ENCODE results near the gene PYGB.

The PYGB gene

DNA sequence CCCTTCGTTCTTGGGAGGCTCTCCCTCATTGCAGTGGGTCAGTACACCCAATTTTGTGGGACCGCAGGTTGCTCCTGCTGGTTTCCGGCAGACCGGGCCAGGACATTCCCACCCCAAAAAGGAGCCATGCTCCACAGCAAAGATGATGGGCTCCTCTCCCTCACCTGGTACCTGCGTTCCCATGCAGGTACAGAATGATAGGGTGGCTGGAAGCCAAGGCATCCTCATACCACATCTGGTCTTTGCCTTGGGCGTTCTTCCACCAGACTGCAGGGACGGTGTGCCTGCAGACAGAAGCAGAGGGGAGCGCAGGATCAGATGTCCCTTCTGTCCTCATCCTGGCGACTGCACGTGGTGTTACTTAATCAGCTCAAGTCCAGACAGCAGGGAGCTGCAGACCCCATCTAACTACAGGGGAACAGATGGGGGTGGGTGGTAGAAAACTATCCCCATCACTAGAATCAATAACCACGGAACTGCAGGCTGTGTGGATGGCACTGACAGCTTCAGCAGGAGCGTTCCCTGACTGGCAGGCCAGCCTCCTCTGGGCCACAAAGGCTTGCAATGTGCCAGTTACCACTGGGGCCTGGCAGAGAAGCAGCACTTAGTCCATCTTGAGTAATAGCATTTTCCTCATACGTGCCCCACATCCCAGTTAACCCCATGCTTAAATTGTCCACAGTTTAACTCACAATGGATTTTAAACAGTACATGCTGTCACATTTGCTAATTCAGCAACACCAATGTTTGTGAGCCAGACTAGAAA lies 72.3 kb downstream of the PYGB start:
- TF ChIP-seq TCF12 (IDR thresholded peaks at IDR 0.05; ENCODE audit: low read depth) (no peak), TEAD4 (IDR thresholded peaks at IDR 0.05) (no peak), CREB1 (IDR thresholded peaks at IDR 0.05; ENCODE audit: low read depth) (no peak), TAF1 (IDR thresholded peaks at IDR 0.05; ENCODE audit: low read depth) (no peak)
- TF ChIP-seq, protein P1, sequence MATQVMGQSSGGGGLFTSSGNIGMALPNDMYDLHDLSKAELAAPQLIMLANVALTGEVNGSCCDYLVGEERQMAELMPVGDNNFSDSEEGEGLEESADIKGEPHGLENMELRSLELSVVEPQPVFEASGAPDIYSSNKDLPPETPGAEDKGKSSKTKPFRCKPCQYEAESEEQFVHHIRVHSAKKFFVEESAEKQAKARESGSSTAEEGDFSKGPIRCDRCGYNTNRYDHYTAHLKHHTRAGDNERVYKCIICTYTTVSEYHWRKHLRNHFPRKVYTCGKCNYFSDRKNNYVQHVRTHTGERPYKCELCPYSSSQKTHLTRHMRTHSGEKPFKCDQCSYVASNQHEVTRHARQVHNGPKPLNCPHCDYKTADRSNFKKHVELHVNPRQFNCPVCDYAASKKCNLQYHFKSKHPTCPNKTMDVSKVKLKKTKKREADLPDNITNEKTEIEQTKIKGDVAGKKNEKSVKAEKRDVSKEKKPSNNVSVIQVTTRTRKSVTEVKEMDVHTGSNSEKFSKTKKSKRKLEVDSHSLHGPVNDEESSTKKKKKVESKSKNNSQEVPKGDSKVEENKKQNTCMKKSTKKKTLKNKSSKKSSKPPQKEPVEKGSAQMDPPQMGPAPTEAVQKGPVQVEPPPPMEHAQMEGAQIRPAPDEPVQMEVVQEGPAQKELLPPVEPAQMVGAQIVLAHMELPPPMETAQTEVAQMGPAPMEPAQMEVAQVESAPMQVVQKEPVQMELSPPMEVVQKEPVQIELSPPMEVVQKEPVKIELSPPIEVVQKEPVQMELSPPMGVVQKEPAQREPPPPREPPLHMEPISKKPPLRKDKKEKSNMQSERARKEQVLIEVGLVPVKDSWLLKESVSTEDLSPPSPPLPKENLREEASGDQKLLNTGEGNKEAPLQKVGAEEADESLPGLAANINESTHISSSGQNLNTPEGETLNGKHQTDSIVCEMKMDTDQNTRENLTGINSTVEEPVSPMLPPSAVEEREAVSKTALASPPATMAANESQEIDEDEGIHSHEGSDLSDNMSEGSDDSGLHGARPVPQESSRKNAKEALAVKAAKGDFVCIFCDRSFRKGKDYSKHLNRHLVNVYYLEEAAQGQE (IDR thresholded peaks at IDR 0.05; ENCODE audit: low read depth) = no peak

DNA sequence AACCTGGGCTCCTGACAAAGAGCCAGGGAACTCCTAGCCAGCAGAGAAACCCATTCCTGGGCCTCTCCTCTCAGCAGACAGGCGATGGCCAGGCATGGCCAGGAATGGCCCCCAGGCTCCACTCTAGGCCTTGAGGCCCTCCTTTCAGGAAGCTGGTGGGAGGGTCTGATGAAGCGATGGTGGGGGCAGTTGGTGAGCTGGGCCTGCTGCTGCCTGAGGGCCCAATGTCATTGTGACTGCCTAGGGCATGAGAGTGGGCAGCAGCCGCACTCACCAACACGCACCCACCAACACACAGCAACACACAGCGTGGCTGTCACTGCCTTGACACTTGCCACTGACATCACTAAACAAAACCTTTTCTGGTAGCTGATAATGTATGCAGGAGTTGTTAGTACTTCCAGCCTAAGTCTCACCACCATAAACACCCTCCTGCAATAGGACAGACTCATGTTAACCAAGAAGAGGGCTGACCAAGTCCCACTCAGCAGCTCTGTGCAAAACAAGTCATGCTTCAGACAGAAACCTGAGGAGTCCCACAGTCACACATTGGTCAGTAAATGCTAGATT lies 73.5 kb downstream of the PYGB start:
- TF ChIP-seq CREB1 (IDR thresholded peaks at IDR 0.05; ENCODE audit: low read depth) (no peak), TCF12 (IDR thresholded peaks at IDR 0.05; ENCODE audit: low read depth) (no peak), RAD21 (IDR thresholded peaks at IDR 0.05; ENCODE audit: low read depth) (no peak), TAF1 (IDR thresholded peaks at IDR 0.05; ENCODE audit: low read depth) (no peak), ZBTB7A (IDR thresholded peaks at IDR 0.05; ENCODE audit: low read depth) (no peak), EP300 (IDR thresholded peaks at IDR 0.05; ENCODE audit: borderline replicate concordance) (no peak), YY1 (IDR thresholded peaks at IDR 0.05; ENCODE audit: low read depth) (no peak), EGR1 (IDR thresholded peaks at IDR 0.05) (no peak), NFIC (IDR thresholded peaks at IDR 0.05) (no peak), CEBPB (IDR thresholded peaks at IDR 0.05) (no peak)
- TF ChIP-seq, protein P2, sequence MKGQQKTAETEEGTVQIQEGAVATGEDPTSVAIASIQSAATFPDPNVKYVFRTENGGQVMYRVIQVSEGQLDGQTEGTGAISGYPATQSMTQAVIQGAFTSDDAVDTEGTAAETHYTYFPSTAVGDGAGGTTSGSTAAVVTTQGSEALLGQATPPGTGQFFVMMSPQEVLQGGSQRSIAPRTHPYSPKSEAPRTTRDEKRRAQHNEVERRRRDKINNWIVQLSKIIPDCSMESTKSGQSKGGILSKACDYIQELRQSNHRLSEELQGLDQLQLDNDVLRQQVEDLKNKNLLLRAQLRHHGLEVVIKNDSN (IDR thresholded peaks at IDR 0.05) = no peak
- TF ChIP-seq, protein P1 (IDR thresholded peaks at IDR 0.05; ENCODE audit: low read depth) = no peak
- TF ChIP-seq, protein P3, sequence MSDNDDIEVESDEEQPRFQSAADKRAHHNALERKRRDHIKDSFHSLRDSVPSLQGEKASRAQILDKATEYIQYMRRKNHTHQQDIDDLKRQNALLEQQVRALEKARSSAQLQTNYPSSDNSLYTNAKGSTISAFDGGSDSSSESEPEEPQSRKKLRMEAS (IDR thresholded peaks at IDR 0.05) = no peak

DNA sequence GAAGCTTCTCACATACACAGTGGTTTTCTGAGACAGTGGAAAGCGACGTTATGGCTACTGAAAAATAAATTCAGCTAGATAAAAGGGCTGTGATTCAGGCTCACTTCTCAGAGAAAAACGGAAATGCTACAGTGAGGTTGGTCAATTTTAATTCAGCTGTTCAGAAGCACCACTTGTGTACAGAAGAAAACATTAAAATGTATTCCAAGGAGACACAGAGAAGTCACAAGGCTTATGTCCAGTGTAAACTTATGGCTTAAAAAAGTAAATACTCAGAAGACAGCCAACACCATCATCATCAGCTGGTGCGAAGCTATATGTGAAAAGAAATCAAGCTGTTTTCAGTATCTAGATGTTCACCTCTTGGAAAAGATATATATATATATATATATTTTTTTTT lies 74.1 kb downstream of the PYGB start:
- TF ChIP-seq, protein P2 (IDR thresholded peaks at IDR 0.05) = no peak
- TF ChIP-seq EP300 (IDR thresholded peaks at IDR 0.05; ENCODE audit: borderline replicate concordance) (no peak), TEAD4 (IDR thresholded peaks at IDR 0.05) (no peak), TAF1 (IDR thresholded peaks at IDR 0.05; ENCODE audit: low read depth) (no peak), ZBTB7A (IDR thresholded peaks at IDR 0.05; ENCODE audit: low read depth) (no peak), FOXM1 (IDR thresholded peaks at IDR 0.05; ENCODE audit: borderline replicate concordance, low read depth) (no peak), YY1 (IDR thresholded peaks at IDR 0.05; ENCODE audit: low read depth) (no peak), CREB1 (IDR thresholded peaks at IDR 0.05; ENCODE audit: low read depth) (no peak), EGR1 (IDR thresholded peaks at IDR 0.05) (no peak), RAD21 (IDR thresholded peaks at IDR 0.05; ENCODE audit: low read depth) (no peak), CEBPB (IDR thresholded peaks at IDR 0.05) (no peak), TCF12 (IDR thresholded peaks at IDR 0.05; ENCODE audit: low read depth) (no peak)
- TF ChIP-seq, protein P3 (IDR thresholded peaks at IDR 0.05) = no peak
- TF ChIP-seq, protein P1 (IDR thresholded peaks at IDR 0.05; ENCODE audit: low read depth) = no peak

DNA sequence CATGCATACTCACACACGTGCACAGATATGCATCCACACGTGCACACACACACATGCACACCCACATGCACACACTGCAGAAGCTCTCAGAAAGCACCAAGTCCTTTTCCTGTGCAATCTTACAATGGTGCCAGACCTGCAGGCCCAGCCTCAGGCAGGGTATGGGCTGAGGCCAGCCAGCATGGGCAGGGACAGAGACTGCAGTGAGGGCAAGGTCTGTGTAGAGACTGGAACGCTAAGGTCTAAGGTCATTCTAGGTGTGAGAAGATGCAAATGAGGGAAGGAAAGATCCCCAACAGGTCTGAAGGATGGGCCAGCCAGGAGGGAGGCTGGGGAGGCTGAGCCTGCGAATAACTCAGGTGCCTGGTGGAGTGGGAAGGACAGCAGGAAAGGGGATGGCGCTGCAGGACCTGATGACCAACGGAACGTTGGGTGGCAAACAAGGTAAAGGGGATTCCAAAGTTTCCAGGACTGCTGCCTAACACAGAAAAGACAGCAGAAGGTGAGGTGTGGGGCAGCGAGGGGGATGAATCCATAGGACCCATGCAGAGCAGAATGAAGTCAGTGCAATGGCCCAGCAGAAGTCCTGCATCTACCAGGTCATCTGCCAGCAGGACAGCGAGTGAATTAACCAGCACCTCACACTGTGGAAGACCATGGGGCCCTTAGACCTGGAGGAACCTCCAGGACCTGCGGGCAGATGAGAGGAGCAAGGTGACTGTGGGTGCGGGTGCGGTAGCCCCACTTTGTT lies 75.8 kb downstream of the PYGB start:
- TF ChIP-seq CEBPB (IDR thresholded peaks at IDR 0.05) (no peak), RAD21 (IDR thresholded peaks at IDR 0.05; ENCODE audit: low read depth) (no peak), ZBTB7A (IDR thresholded peaks at IDR 0.05; ENCODE audit: low read depth) (no peak), CREB1 (IDR thresholded peaks at IDR 0.05; ENCODE audit: low read depth) (no peak), TCF12 (IDR thresholded peaks at IDR 0.05; ENCODE audit: low read depth) (no peak), EGR1 (IDR thresholded peaks at IDR 0.05) (no peak), TAF1 (IDR thresholded peaks at IDR 0.05; ENCODE audit: low read depth) (no peak), EP300 (IDR thresholded peaks at IDR 0.05; ENCODE audit: borderline replicate concordance) (no peak), YY1 (IDR thresholded peaks at IDR 0.05; ENCODE audit: low read depth) (no peak)
- TF ChIP-seq, protein P2 (IDR thresholded peaks at IDR 0.05) = no peak
- TF ChIP-seq, protein P3 (IDR thresholded peaks at IDR 0.05) = no peak
- TF ChIP-seq, protein P1 (IDR thresholded peaks at IDR 0.05; ENCODE audit: low read depth) = no peak

Data from Ishikawa (cell line).